IPS-11a (cell line): ENCODE results near the gene KCNJ9.
"Not testable (repeated sequence)": the region's sequence is repeated elsewhere in the genome, so short reads cannot be mapped to it uniquely, and the experiment has no call there.

ENCODE experiments used
- H3K4me3 ChIP-seq: one replicate; pipeline ENCODE4 v1.5.1; 2013; ENCODE audit warnings: low read depth, low read length, control low read depth

The KCNJ9 gene

GRCh38 chr1:160101717-160102522 lies 20.6 kb downstream of the KCNJ9 start:
- H3K4me3 ChIP-seq, result no peak overlapping the region

GRCh38 chr1:160103658-160104408 lies 22.5 kb downstream of the KCNJ9 start:
- no peak overlapping the region for H3K4me3 ChIP-seq

GRCh38 chr1:160104486-160104885 lies 23.1 kb downstream of the KCNJ9 start:
- no peak overlapping the region for H3K4me3 ChIP-seq

GRCh38 chr1:160105155-160105554 lies 23.8 kb downstream of the KCNJ9 start:
- no peak overlapping the region for H3K4me3 ChIP-seq

DNA sequence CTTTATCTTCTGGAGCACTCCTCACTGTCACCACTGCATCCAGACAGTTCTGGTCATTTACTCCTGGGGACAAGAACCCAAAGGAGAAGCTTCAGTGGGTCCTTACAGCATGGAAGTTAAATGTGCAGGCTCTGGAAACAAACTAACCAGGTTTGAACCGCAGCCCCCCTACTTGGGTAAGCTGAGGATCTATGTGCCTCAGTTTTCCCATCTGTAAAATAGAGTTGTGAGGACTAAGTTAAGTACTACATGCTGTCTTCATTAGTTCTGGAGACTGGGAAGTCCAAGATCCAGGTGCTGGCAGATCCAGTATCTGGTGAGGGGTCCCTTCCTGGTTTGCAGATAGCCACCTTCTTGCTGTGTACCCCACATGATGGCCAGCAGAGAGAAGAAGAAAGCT lies 26.2 kb downstream of the KCNJ9 start:
- no peak overlapping the region for H3K4me3 ChIP-seq

DNA sequence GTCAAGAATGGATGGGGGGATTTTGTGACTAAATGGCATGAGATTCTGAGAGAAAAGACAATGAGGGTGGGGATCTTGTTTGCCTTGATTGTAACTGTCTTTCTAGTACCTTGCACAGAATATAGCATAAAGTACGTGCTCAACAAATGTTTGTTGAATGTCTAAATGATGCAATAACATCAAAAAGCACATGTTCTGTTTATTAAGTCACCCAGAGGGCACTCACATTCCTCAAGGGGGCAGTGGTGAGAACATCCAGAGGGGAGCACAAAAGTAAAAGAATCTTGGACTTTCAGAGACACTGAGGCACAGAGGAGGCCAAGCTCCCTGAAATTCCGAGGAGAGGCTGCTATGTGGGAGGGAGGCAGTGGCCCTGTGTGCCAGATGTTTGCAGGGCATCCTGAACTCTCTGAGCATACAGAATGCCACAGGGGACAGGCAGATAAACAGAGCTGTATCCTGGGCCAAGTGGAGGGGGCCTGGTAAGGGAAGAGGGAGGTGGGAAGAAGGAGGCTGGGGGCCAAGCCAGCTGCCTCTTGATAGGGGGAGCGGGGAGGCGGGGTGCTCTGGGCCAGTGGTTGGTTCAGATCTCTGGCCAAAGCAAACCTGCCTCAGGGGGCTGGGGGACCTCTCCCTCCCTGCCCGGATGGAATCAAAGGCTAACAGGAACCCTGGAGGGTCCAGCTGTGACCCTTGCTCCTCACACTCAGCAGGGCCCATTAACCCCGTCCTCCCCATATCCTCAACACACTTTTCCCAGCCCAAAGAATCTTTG lies 27.7 kb downstream of the KCNJ9 start:
- H3K4me3 ChIP-seq, result no peak overlapping the region

DNA sequence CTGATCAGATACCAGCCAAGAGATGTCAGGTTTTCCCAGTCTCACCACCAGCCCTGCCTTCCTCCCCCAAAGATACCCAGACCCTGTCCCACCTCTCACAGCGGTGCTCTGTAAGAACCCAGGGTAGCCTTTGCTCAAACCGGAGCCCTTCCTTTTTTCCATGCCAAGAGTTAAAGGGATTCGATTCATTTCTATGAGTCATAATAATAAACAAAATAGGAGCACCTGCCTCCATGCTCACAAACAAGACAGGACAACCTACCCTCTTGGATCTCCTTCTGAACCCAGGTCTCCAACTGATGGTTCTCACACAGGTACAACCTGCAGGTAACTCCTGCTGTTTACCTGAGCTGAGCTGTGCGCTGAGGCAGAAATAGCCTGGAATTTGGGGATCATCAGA lies 28.3 kb downstream of the KCNJ9 start:
- no peak overlapping the region for H3K4me3 ChIP-seq

GRCh38 chr1:160111462-160111861 lies 30.1 kb downstream of the KCNJ9 start:
- not testable (repeated sequence) for H3K4me3 ChIP-seq

- H3K4me3 ChIP-seq, result no peak overlapping the region
Observed at GRCh38 chr1:160112357-160112756, 31.0 kb downstream of the KCNJ9 start.

- H3K4me3 ChIP-seq, result no peak overlapping the region
Observed at GRCh38 chr1:160113407-160113806, 32.1 kb downstream of the KCNJ9 start.

GRCh38 chr1:160114085-160114484 lies 32.7 kb downstream of the KCNJ9 start:
- H3K4me3 ChIP-seq, result no peak overlapping the region

- H3K4me3 ChIP-seq, result no peak within 1 kb of the TSS
Observed at GRCh38 chr1:160115545-160116282, 34.4 kb downstream of the KCNJ9 start, which contains the start of gene ATP1A2. TSS of gene ATP1A2 (plus strand) at chr1:160115759. CDS start at chr1:160115862, 103 bp downstream.

- no peak overlapping the region for H3K4me3 ChIP-seq
Observed at GRCh38 chr1:160116283-160117147, 35.2 kb downstream of the KCNJ9 start.

- no peak overlapping the region for H3K4me3 ChIP-seq
Observed at GRCh38 chr1:160117300-160117699, 36.0 kb downstream of the KCNJ9 start.

DNA sequence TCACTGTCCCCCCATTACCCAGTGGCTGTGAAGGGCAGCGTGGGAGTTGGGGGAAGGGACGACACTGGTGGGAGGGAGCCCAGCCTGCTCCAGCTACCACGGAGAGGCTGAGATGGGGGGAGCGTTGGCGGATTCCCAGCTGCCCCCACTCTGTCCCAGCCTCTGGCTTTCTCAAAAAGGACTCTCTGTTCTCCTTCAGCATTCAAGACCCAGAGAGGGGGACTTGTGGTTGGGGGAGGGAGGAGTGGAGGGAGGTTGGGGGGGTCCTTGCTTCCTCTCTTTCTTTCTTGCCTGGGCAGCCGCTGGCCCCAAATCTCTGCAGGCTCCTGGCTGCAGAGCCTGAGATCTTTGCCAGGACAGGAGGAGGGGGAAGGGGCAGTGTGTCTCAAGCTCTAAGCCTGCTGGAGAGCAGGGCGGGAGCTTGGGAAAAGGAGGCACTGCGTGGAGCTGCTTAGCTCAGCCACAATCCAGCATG lies 36.4 kb downstream of the KCNJ9 start:
- no peak overlapping the region for H3K4me3 ChIP-seq

GRCh38 chr1:160118928-160119327 lies 37.6 kb downstream of the KCNJ9 start:
- H3K4me3 ChIP-seq, result no peak overlapping the region

GRCh38 chr1:160120797-160121196 lies 39.5 kb downstream of the KCNJ9 start:
- H3K4me3 ChIP-seq, result no peak overlapping the region

DNA sequence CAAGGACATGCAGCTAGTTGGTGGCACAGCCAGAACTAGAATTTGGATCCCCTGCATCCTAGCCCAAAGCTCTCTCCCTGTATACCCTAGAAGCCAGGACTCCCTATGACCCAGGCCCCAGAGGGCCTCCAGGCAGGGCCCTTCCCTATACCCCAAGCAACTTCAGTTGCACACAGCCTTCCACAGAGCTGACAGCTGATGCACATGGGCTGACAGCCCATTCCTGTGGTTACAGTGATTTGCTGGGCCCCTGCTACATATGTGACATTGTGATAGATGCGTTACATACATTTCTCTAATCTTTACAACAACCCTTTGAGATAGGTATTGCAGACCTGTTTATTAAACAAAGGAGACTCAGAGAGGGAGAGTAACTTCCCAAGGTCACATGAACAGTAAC lies 40.0 kb downstream of the KCNJ9 start:
- H3K4me3 ChIP-seq, result no peak overlapping the region

DNA sequence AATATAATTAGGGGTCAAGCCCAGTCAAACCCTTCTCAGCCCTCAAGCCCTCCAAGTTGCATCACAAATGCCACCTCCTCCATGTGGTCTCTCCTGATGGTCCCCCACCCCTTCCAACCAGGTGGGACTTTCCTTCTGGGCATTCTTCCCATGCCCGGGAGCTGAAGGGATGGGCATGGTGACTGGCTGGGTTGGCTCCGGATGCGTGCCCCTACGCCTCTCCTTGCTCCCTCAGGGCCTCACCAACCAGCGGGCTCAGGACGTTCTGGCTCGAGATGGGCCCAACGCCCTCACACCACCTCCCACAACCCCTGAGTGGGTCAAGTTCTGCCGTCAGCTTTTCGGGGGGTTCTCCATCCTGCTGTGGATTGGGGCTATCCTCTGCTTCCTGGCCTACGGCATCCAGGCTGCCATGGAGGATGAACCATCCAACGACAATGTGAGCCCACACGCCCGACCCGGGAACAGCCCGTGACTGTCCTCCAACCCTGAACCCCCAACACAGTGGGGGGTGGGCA lies 41.7 kb downstream of the KCNJ9 start:
- H3K4me3 ChIP-seq, result no peak overlapping the region
